Mesenchymal stem cell (in vitro differentiated cells and primary cell): ENCODE measurements around the gene LGSN.
A peak's percentile ranks its signal among the peaks of the same experiment; 100 is the strongest.
"Not testable (repeated sequence)": the region's sequence is repeated elsewhere in the genome, so short reads cannot be mapped to it uniquely, and the experiment has no call there.

Experiments used
- DNase-seq: peaks from one replicate; pipeline ENCODE4 v3.0.0-alpha.2; 2013
- H2AFZ ChIP-seq: one replicate; pipeline ENCODE4 v1.6.1; 2013; ENCODE audit warnings: low read depth, mild to moderate bottlenecking, control low read depth, inconsistent platforms, low read length, moderate library complexity
- H2AK5ac ChIP-seq: 2 replicates; pipeline ENCODE4 v1.6.1; 2013; ENCODE audit warnings: low read length, moderate library complexity, mild to moderate bottlenecking, inconsistent platforms; ENCODE audit not compliant: severe bottlenecking
- H2BK120ac ChIP-seq: one replicate; pipeline ENCODE4 v1.6.1; 2013; ENCODE audit warnings: low read depth, mild to moderate bottlenecking, inconsistent platforms, low read length, moderate library complexity
- H2BK12ac ChIP-seq, 2 experiments: one replicate each; pipeline ENCODE4 v1.6.1; 2013; ENCODE audit warnings: inconsistent platforms in 2 of 2, low read length in 2 of 2, mild to moderate bottlenecking in 2 of 2, moderate library complexity in 2 of 2, control low read depth in 1 of 2
- H2BK15ac ChIP-seq: one replicate; pipeline ENCODE4 v1.6.1; 2013; ENCODE audit warnings: mild to moderate bottlenecking, low read depth, inconsistent platforms; ENCODE audit not compliant: poor library complexity, severe bottlenecking
- H2BK5ac ChIP-seq: 2 replicates; pipeline ENCODE4 v1.6.1; 2013; ENCODE audit warnings: low read depth, mild to moderate bottlenecking, low read length, control low read depth, inconsistent platforms; ENCODE audit not compliant: poor library complexity, severe bottlenecking
- H3K14ac ChIP-seq, 2 experiments: one replicate each; pipeline ENCODE4 v1.6.1; 2013; ENCODE audit warnings: inconsistent platforms in 2 of 2, low read length in 2 of 2, control low read depth in 1 of 2, mild to moderate bottlenecking in 1 of 2, moderate library complexity in 1 of 2
- H3K18ac ChIP-seq, 2 experiments: one replicate each; pipeline ENCODE4 v1.6.1; 2013; ENCODE audit warnings: inconsistent platforms in 2 of 2, low read length in 2 of 2, control low read depth in 1 of 2, low read depth in 1 of 2, mild to moderate bottlenecking in 1 of 2
- H3K23ac ChIP-seq, 2 experiments: one replicate each; pipeline ENCODE4 v1.6.1; 2013; ENCODE audit warnings: inconsistent platforms in 2 of 2, low read length in 2 of 2, mild to moderate bottlenecking in 2 of 2, moderate library complexity in 2 of 2, control low read depth in 1 of 2
- H3K27ac ChIP-seq: 2 replicates; pipeline ENCODE4 v1.5.1; 2013; ENCODE audit warnings: mild to moderate bottlenecking, moderate library complexity, low read length, control low read depth, inconsistent platforms; ENCODE audit not compliant: poor library complexity, severe bottlenecking
- H3K27me3 ChIP-seq, 2 experiments: 2 replicates each; pipeline versions ENCODE4 v1.6.1 to v1.7.0; 2013; ENCODE audit warnings: low read length in 2 of 2, mild to moderate bottlenecking in 2 of 2, moderate library complexity in 2 of 2, control low read depth in 1 of 2, inconsistent platforms in 1 of 2; ENCODE audit not compliant: control insufficient read depth in 1 of 2, insufficient read depth in 1 of 2
- H3K36me3 ChIP-seq, 2 experiments: 2 replicates each; pipeline versions ENCODE4 v1.6.1 to v1.7.0; 2013; ENCODE audit warnings: low read length in 2 of 2, control low read depth in 1 of 2, inconsistent platforms in 1 of 2, low read depth in 1 of 2, mild to moderate bottlenecking in 1 of 2; ENCODE audit not compliant: insufficient read depth in 2 of 2, control insufficient read depth in 1 of 2
- H3K4ac ChIP-seq, 2 experiments: one replicate each; pipeline ENCODE4 v1.6.1; 2013; ENCODE audit warnings: inconsistent platforms in 2 of 2, low read length in 2 of 2, mild to moderate bottlenecking in 2 of 2, moderate library complexity in 2 of 2, control low read depth in 1 of 2, low read depth in 1 of 2
- H3K4me1 ChIP-seq: 2 replicates; pipeline ENCODE4 v1.6.1; 2013; ENCODE audit warnings: low read depth, low read length, control low read depth; ENCODE audit not compliant: control insufficient read depth, insufficient read depth
- H3K4me2 ChIP-seq: 2 replicates; pipeline ENCODE4 v1.6.1; 2013; ENCODE audit warnings: low read length, mild to moderate bottlenecking, inconsistent platforms; ENCODE audit not compliant: poor library complexity, severe bottlenecking
- H3K4me3 ChIP-seq, 2 experiments: 2 replicates each; pipeline versions ENCODE4 v1.5.1 to v1.7.0; 2013; ENCODE audit warnings: low read length in 2 of 2, mild to moderate bottlenecking in 2 of 2, control low read depth in 1 of 2, low read depth in 1 of 2; ENCODE audit not compliant: insufficient read depth in 1 of 2
- H3K79me1 ChIP-seq: replicated peaks from 2 replicates; pipeline ENCODE4 v1.6.1; 2013; ENCODE audit warnings: mild to moderate bottlenecking, control low read depth, low read length, inconsistent platforms; ENCODE audit not compliant: poor library complexity, severe bottlenecking
- H3K9ac ChIP-seq: 2 replicates; pipeline ENCODE4 v1.7.0; 2013; ENCODE audit warnings: mild to moderate bottlenecking, low read length, moderate library complexity
- H3K9me3 ChIP-seq: 2 replicates; pipeline ENCODE4 v1.7.0; 2013; ENCODE audit warnings: mild to moderate bottlenecking, low read length; ENCODE audit not compliant: control insufficient read depth
- H4K8ac ChIP-seq: one replicate; pipeline ENCODE4 v1.6.1; 2013; ENCODE audit warnings: inconsistent platforms, mild to moderate bottlenecking, low read length, moderate library complexity
- H4K91ac ChIP-seq: one replicate; pipeline ENCODE4 v1.6.1; 2013; ENCODE audit warnings: mild to moderate bottlenecking, low read length, inconsistent platforms
- WGBS: methylation state at CpG from one replicate; pipeline ENCODE4 v1.1.7; 2013; ENCODE audit warnings: mixed read lengths; 5-methylcytosine and 5-hydroxymethylcytosine counted together

Gene LGSN

GRCh38 chr6:63274795-63275430, 44.9 kb downstream of the LGSN start:
- DNase-seq, H3K27me3 ChIP-seq, H3K9ac ChIP-seq, H2BK12ac ChIP-seq, H3K4me2 ChIP-seq, H4K8ac ChIP-seq, H3K9me3 ChIP-seq, H4K91ac ChIP-seq, H2BK15ac ChIP-seq, H3K23ac ChIP-seq, H3K79me1 ChIP-seq, H2AK5ac ChIP-seq, H2BK5ac ChIP-seq, H3K4me1 ChIP-seq, H3K4ac ChIP-seq, H3K36me3 ChIP-seq, H3K4me3 ChIP-seq, H2BK120ac ChIP-seq, H3K18ac ChIP-seq, H3K27ac ChIP-seq, H3K14ac ChIP-seq, H2AFZ ChIP-seq: not testable (repeated sequence)
- WGBS: 93% methylated on average over 34 of the region's 35 CpGs

DNA sequence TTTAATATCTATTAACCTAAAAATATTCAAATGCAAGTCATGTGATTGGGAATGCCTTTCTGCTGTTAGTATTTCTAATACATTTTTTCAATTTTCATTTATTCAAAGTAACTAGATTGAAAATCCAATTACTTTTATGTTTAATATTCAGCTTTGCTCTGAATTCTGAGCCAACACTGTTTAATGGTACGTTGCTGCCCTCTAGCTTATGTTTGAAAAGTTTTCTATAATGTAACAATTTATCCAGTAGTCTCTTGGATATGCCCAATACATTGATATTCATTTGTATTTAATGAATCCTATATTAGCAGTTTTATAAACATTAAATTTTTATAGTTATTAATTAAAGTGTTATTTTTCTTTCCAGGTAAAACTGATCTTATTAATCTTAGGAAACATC, 47.4 kb downstream of the LGSN start:
- H3K9me3 ChIP-seq: no peaks in the 10 kb centered on the region
- H3K4me2 ChIP-seq: no peak overlapping the region
- H2AK5ac ChIP-seq: no peak overlapping the region
- H3K9ac ChIP-seq: no peak overlapping the region
- no peaks in the 10 kb centered on the region for H3K36me3 ChIP-seq
- H3K23ac ChIP-seq: no peak overlapping the region
- WGBS: no CpG with 5 or more reads among the region's 1 CpG
- no peaks in the 10 kb centered on the region for H3K79me1 ChIP-seq
- H2BK120ac ChIP-seq: no peak overlapping the region
- H3K18ac ChIP-seq: no peak overlapping the region
- H3K4me3 ChIP-seq: no peak overlapping the region
- peak; percentile 43 for DNase-seq
- H3K4me1 ChIP-seq: no peaks in the 10 kb centered on the region
- no peak overlapping the region for H4K8ac ChIP-seq
- no peak overlapping the region for H3K4ac ChIP-seq
- no peaks in the 10 kb centered on the region for H3K27me3 ChIP-seq
- no peak overlapping the region for H2AFZ ChIP-seq
- H2BK5ac ChIP-seq: no peak overlapping the region
- no peak overlapping the region for H2BK12ac ChIP-seq
- H3K27ac ChIP-seq: no peak overlapping the region
- no peak overlapping the region for H2BK15ac ChIP-seq
- no peak overlapping the region for H4K91ac ChIP-seq
- no peak overlapping the region for H3K14ac ChIP-seq

DNA sequence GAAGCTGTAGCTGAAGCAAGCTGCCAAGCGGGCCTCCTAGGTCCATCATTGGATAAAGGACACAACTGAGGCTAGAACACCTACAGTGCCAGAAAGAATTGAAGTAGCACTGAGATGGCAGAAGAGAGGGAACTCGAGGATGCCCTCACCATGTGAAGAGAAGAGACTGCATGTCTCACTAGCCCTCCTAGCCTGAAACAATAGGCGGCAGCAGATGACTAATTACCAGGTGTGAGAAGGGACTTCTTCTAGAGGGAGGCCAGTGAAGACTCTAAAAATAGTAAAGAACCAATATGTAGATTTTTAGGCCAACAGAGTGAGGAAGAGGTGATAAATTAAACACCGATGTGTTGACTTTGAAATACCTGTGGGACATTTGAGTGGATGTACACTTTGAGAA, 50.3 kb downstream of the LGSN start:
- H3K36me3 ChIP-seq: no peaks in the 10 kb centered on the region
- WGBS: 81% methylated on average over 3 of the region's 4 CpGs

DNA sequence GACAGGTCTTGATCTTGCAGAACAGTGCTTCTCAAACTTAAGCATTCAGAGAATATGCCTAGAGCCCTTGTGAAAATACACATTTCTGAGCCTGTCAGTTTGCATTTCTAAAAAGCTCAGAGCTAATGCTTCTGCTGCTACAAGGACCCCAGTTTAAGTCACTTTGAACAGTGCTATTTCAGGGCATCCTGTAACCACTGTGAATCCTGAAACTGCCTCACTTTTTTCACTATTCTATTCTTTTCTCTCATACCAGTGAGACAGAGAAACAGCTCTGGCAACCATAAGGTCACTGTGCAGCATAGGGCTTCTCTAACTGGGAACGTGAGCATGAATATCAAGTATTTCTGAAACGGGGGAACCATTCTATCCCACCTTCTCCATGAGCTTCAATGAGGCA, 51.2 kb downstream of the LGSN start:
- Histone ChIP-seq H3K14ac (no peak overlapping the region), H4K8ac (no peak overlapping the region), H3K79me1 (no peaks in the 10 kb centered on the region), H3K23ac (no peak overlapping the region), H2BK5ac (no peak overlapping the region), H3K18ac (no peak overlapping the region), H4K91ac (no peak overlapping the region), H3K27ac (no peak overlapping the region), H3K4me3 (no peak overlapping the region), H3K9me3 (no peaks in the 10 kb centered on the region), H2BK120ac (no peak overlapping the region), H3K4me1 (peaks cover 3% of the 10 kb centered on the region), H2AFZ (no peak overlapping the region), H3K4ac (no peak overlapping the region), H3K27me3 (no peaks in the 10 kb centered on the region), H2BK15ac (no peak overlapping the region), H3K36me3 (no peaks in the 10 kb centered on the region), H2BK12ac (no peak overlapping the region), H2AK5ac (no peak overlapping the region), H3K4me2 (no peak overlapping the region), H3K9ac (no peak overlapping the region)
- DNase-seq: no peak
- WGBS: 95% methylated on average over 2 of the region's 2 CpGs

More for the DNA sequence above, 50.3 kb downstream of the LGSN start:
- Histone ChIP-seq H3K4ac (no peak overlapping the region), H2BK15ac (no peak overlapping the region), H2BK5ac (no peak overlapping the region), H2BK120ac (no peak overlapping the region), H4K91ac (no peak overlapping the region), H3K14ac (no peak overlapping the region), H3K4me3 (no peak overlapping the region), H2AFZ (no peak overlapping the region), H3K23ac (no peak overlapping the region), H3K4me2 (no peak overlapping the region), H3K9me3 (no peaks in the 10 kb centered on the region), H3K27me3 (no peaks in the 10 kb centered on the region), H2AK5ac (no peak overlapping the region), H3K4me1 (no peaks in the 10 kb centered on the region), H3K18ac (no peak overlapping the region), H4K8ac (no peak overlapping the region), H2BK12ac (no peak overlapping the region), H3K9ac (no peak overlapping the region), H3K27ac (no peak overlapping the region), H3K79me1 (no peaks in the 10 kb centered on the region)
- DNase-seq: no peak
